Measurements from ENCODE around the gene LLGL1. TPM values are rescaled to one million over a fixed set of nuclear protein-coding genes. Genes with fewer than 3 reads are reported as not detected.

Gene LLGL1
- 9.4 TPM for polyA plus RNA-seq (2013)

- Histone ChIP-seq H3K9me3 (ENCODE audit: control extremely low read depth in 1 of 5, control insufficient read depth in 4 of 5, insufficient read depth in 2 of 5, low read depth in 1 of 5, low read length in 4 of 5) (no peaks in the 10 kb centered on the region), H3K36me3 (ENCODE audit: control insufficient read depth in 4 of 4, insufficient read depth in 4 of 4, low read length in 3 of 4) (no peaks in the 10 kb centered on the region), H3K27me3 (replicated peaks in 2 of 5; ENCODE audit: control insufficient read depth in 4 of 5, insufficient read depth in 5 of 5, low read length in 4 of 5) (no peaks in the 10 kb centered on the region), H3K4me3 (ENCODE audit: control insufficient read depth in 1 of 7, extremely low read depth in 1 of 7, insufficient read depth in 4 of 7, low read depth in 2 of 7, low read length in 6 of 7) (peak within 1 kb of the TSS; percentile 40 to 86 (median 82)), H3K4me1 (ENCODE audit: control extremely low read depth in 1 of 4, control insufficient read depth in 4 of 4, insufficient read depth in 4 of 4, low read length in 3 of 4) (peaks cover 0 to 18% (median 17%) of the 10 kb centered on the region in 4 experiments), H3K27ac (ENCODE audit: insufficient read depth in 1 of 2, low read depth in 1 of 2, low read length in 2 of 2, poor library complexity in 1 of 2, severe bottlenecking in 2 of 2) (peak within 1 kb of the TSS in 1 of 2 experiments; percentile 74)
- CTCF ChIA-PET = interaction anchor here (0.9 to 1.0 kb wide), 2 partner anchors 8 to 80 kb away, joined by 3 read pairs; no protein-coding TSS in a partner anchor
- DNase-seq = peak; percentile 94 to 97 (median 97)
- POLR2A ChIA-PET = no interaction called here
- WGBS (ENCODE audit: insufficient coverage) = under 1% methylated on average over 40 of the region's 60 CpGs
Measured at GRCh38 chr17:18225121-18225641, at the start of gene LLGL1. Gene LLGL1, plus strand, starts transcription at chr17:18225635. Its CDS starts 48 bp downstream, at chr17:18225683.

- DNase-seq = peak in 2 of 3 donors; percentile 65 to 67
- Histone ChIP-seq H3K27ac (ENCODE audit: insufficient read depth in 1 of 2, low read depth in 1 of 2, low read length in 2 of 2, poor library complexity in 1 of 2, severe bottlenecking in 2 of 2) (no peak overlapping the region), H3K9me3 (ENCODE audit: control extremely low read depth in 1 of 5, control insufficient read depth in 4 of 5, insufficient read depth in 2 of 5, low read depth in 1 of 5, low read length in 4 of 5) (no peaks in the 10 kb centered on the region), H3K4me1 (ENCODE audit: control extremely low read depth in 1 of 4, control insufficient read depth in 4 of 4, insufficient read depth in 4 of 4, low read length in 3 of 4) (peaks cover 0 to 5% (median 1%) of the 10 kb centered on the region in 4 experiments), H3K36me3 (ENCODE audit: control insufficient read depth in 4 of 4, insufficient read depth in 4 of 4, low read length in 3 of 4) (no peaks in the 10 kb centered on the region), H3K4me3 (ENCODE audit: control insufficient read depth in 1 of 7, extremely low read depth in 1 of 7, insufficient read depth in 4 of 7, low read depth in 2 of 7, low read length in 6 of 7) (no peak overlapping the region), H3K27me3 (replicated peaks in 2 of 5; ENCODE audit: control insufficient read depth in 4 of 5, insufficient read depth in 5 of 5, low read length in 4 of 5) (no peaks in the 10 kb centered on the region)
- POLR2A ChIA-PET = no interaction called here
- WGBS (ENCODE audit: insufficient coverage) = 44% methylated on average over 7 of the region's 7 CpGs
- CTCF ChIA-PET = no interaction called here
Measured at GRCh38 chr17:18176176-18176575, 49.3 kb upstream of the LLGL1 start.

- POLR2A ChIA-PET = no interaction called here
Measured at GRCh38 chr17:18177133-18177532, 48.3 kb upstream of the LLGL1 start.

GRCh38 chr17:18177722-18178121 lies 47.7 kb upstream of the LLGL1 start:
- no peak for DNase-seq
- H3K9me3 ChIP-seq (ENCODE audit: control extremely low read depth in 1 of 5, control insufficient read depth in 4 of 5, insufficient read depth in 2 of 5, low read depth in 1 of 5, low read length in 4 of 5) = no peaks in the 10 kb centered on the region
- H3K4me1 ChIP-seq (ENCODE audit: control extremely low read depth in 1 of 4, control insufficient read depth in 4 of 4, insufficient read depth in 4 of 4, low read length in 3 of 4) = peaks cover 0 to 13% (median 11%) of the 10 kb centered on the region in 4 experiments
- H3K36me3 ChIP-seq (ENCODE audit: control insufficient read depth in 4 of 4, insufficient read depth in 4 of 4, low read length in 3 of 4) = no peaks in the 10 kb centered on the region
- no peak overlapping the region for H3K27ac ChIP-seq (ENCODE audit: insufficient read depth in 1 of 2, low read depth in 1 of 2, low read length in 2 of 2, poor library complexity in 1 of 2, severe bottlenecking in 2 of 2)
- no peaks in the 10 kb centered on the region for H3K27me3 ChIP-seq (replicated peaks in 2 of 5; ENCODE audit: control insufficient read depth in 4 of 5, insufficient read depth in 5 of 5, low read length in 4 of 5)
- ChIA-PET POLR2A (no interaction called here), CTCF (interaction anchor here (0.8 to 1.4 kb wide), 4 partner anchors 14 to 38 kb away, joined by 3 read pairs; no protein-coding TSS in a partner anchor)
- 96% methylated on average over 3 of the region's 8 CpGs for WGBS (ENCODE audit: insufficient coverage)
- H3K4me3 ChIP-seq (ENCODE audit: control insufficient read depth in 1 of 7, extremely low read depth in 1 of 7, insufficient read depth in 4 of 7, low read depth in 2 of 7, low read length in 6 of 7) = no peak overlapping the region

More at GRCh38 chr17:18177133-18177532, 48.3 kb upstream of the LLGL1 start:
- Histone ChIP-seq H3K27me3 (replicated peaks in 2 of 5; ENCODE audit: control insufficient read depth in 4 of 5, insufficient read depth in 5 of 5, low read length in 4 of 5) (no peaks in the 10 kb centered on the region), H3K4me3 (ENCODE audit: control insufficient read depth in 1 of 7, extremely low read depth in 1 of 7, insufficient read depth in 4 of 7, low read depth in 2 of 7, low read length in 6 of 7) (no peak overlapping the region), H3K4me1 (ENCODE audit: control extremely low read depth in 1 of 4, control insufficient read depth in 4 of 4, insufficient read depth in 4 of 4, low read length in 3 of 4) (peaks cover 0 to 7% (median 5%) of the 10 kb centered on the region in 4 experiments), H3K27ac (ENCODE audit: insufficient read depth in 1 of 2, low read depth in 1 of 2, low read length in 2 of 2, poor library complexity in 1 of 2, severe bottlenecking in 2 of 2) (no peak overlapping the region), H3K36me3 (ENCODE audit: control insufficient read depth in 4 of 4, insufficient read depth in 4 of 4, low read length in 3 of 4) (no peaks in the 10 kb centered on the region), H3K9me3 (ENCODE audit: control extremely low read depth in 1 of 5, control insufficient read depth in 4 of 5, insufficient read depth in 2 of 5, low read depth in 1 of 5, low read length in 4 of 5) (no peaks in the 10 kb centered on the region)
- CTCF ChIA-PET = interaction anchor here (0.8 to 1.4 kb wide), 4 partner anchors 15 to 37 kb away, joined by 3 read pairs; no protein-coding TSS in a partner anchor
- no peak for DNase-seq

GRCh38 chr17:18179196-18179595 lies 46.2 kb upstream of the LLGL1 start:
- no peak for DNase-seq
- CTCF ChIA-PET = interaction anchor here (0.6 kb wide), 1 partner anchor 155 kb away, joined by 3 read pairs; no protein-coding TSS in a partner anchor
- no peaks in the 10 kb centered on the region for H3K36me3 ChIP-seq (ENCODE audit: control insufficient read depth in 4 of 4, insufficient read depth in 4 of 4, low read length in 3 of 4)
- no peaks in the 10 kb centered on the region for H3K9me3 ChIP-seq (ENCODE audit: control extremely low read depth in 1 of 5, control insufficient read depth in 4 of 5, insufficient read depth in 2 of 5, low read depth in 1 of 5, low read length in 4 of 5)
- peaks cover 0 to 16% (median 14%) of the 10 kb centered on the region in 4 experiments for H3K4me1 ChIP-seq (ENCODE audit: control extremely low read depth in 1 of 4, control insufficient read depth in 4 of 4, insufficient read depth in 4 of 4, low read length in 3 of 4)
- 100% methylated on average over 1 of the region's 1 CpG for WGBS (ENCODE audit: insufficient coverage)
- H3K27ac ChIP-seq (ENCODE audit: insufficient read depth in 1 of 2, low read depth in 1 of 2, low read length in 2 of 2, poor library complexity in 1 of 2, severe bottlenecking in 2 of 2) = no peak overlapping the region
- POLR2A ChIA-PET = no interaction called here
- H3K4me3 ChIP-seq (ENCODE audit: control insufficient read depth in 1 of 7, extremely low read depth in 1 of 7, insufficient read depth in 4 of 7, low read depth in 2 of 7, low read length in 6 of 7) = no peak overlapping the region
- H3K27me3 ChIP-seq (replicated peaks in 2 of 5; ENCODE audit: control insufficient read depth in 4 of 5, insufficient read depth in 5 of 5, low read length in 4 of 5) = no peaks in the 10 kb centered on the region

GRCh38 chr17:18179804-18180203 lies 45.6 kb upstream of the LLGL1 start:
- CTCF ChIA-PET = interaction anchor here (0.7 kb wide), 1 partner anchor 15 kb away, joined by 3 read pairs; no protein-coding TSS in a partner anchor
- Histone ChIP-seq H3K4me1 (ENCODE audit: control extremely low read depth in 1 of 4, control insufficient read depth in 4 of 4, insufficient read depth in 4 of 4, low read length in 3 of 4) (peaks cover 0 to 22% (median 20%) of the 10 kb centered on the region in 4 experiments), H3K36me3 (ENCODE audit: control insufficient read depth in 4 of 4, insufficient read depth in 4 of 4, low read length in 3 of 4) (no peaks in the 10 kb centered on the region), H3K4me3 (ENCODE audit: control insufficient read depth in 1 of 7, extremely low read depth in 1 of 7, insufficient read depth in 4 of 7, low read depth in 2 of 7, low read length in 6 of 7) (no peak overlapping the region), H3K27me3 (replicated peaks in 2 of 5; ENCODE audit: control insufficient read depth in 4 of 5, insufficient read depth in 5 of 5, low read length in 4 of 5) (no peaks in the 10 kb centered on the region), H3K27ac (ENCODE audit: insufficient read depth in 1 of 2, low read depth in 1 of 2, low read length in 2 of 2, poor library complexity in 1 of 2, severe bottlenecking in 2 of 2) (no peak overlapping the region), H3K9me3 (ENCODE audit: control extremely low read depth in 1 of 5, control insufficient read depth in 4 of 5, insufficient read depth in 2 of 5, low read depth in 1 of 5, low read length in 4 of 5) (no peaks in the 10 kb centered on the region)
- POLR2A ChIA-PET = no interaction called here
- 91% methylated on average over 6 of the region's 7 CpGs for WGBS (ENCODE audit: insufficient coverage)
- no peak for DNase-seq

GRCh38 chr17:18181358-18181757 lies 44.1 kb upstream of the LLGL1 start:
- WGBS (ENCODE audit: insufficient coverage) = 93% methylated on average over 3 of the region's 5 CpGs
- CTCF ChIA-PET = interaction anchor here (1.4 to 2.0 kb wide), 3 partner anchors 11 to 74 kb away, joined by 3 to 4 read pairs (median 3); no protein-coding TSS in a partner anchor
- POLR2A ChIA-PET = interaction anchor here (0.6 kb wide), 1 partner anchor 30 kb away, joined by 5 read pairs; no protein-coding TSS in a partner anchor
- H3K36me3 ChIP-seq (ENCODE audit: control insufficient read depth in 4 of 4, insufficient read depth in 4 of 4, low read length in 3 of 4) = peaks cover 0 to 8% (median 0%) of the 10 kb centered on the region in 4 experiments
- H3K4me3 ChIP-seq (ENCODE audit: control insufficient read depth in 1 of 7, extremely low read depth in 1 of 7, insufficient read depth in 4 of 7, low read depth in 2 of 7, low read length in 6 of 7) = no peak overlapping the region
- H3K9me3 ChIP-seq (ENCODE audit: control extremely low read depth in 1 of 5, control insufficient read depth in 4 of 5, insufficient read depth in 2 of 5, low read depth in 1 of 5, low read length in 4 of 5) = no peaks in the 10 kb centered on the region
- no peak for DNase-seq
- peaks cover 12 to 38% (median 31%) of the 10 kb centered on the region in 4 experiments for H3K4me1 ChIP-seq (ENCODE audit: control extremely low read depth in 1 of 4, control insufficient read depth in 4 of 4, insufficient read depth in 4 of 4, low read length in 3 of 4)
- H3K27ac ChIP-seq (ENCODE audit: insufficient read depth in 1 of 2, low read depth in 1 of 2, low read length in 2 of 2, poor library complexity in 1 of 2, severe bottlenecking in 2 of 2) = peak overlapping the region in 1 of 2 experiments; percentile 98
- no peaks in the 10 kb centered on the region for H3K27me3 ChIP-seq (replicated peaks in 2 of 5; ENCODE audit: control insufficient read depth in 4 of 5, insufficient read depth in 5 of 5, low read length in 4 of 5)
